ENCODE data around the gene MEF2D. TPM values are rescaled to one million over a fixed set of nuclear protein-coding genes. Genes with fewer than 3 reads are reported as not detected.

Gene MEF2D
- total and polyA plus RNA-seq, 2 donors (not counting 1 experiment from before 2014, with no cell fraction given), result 65.6 to 128 TPM

GRCh38 chr1:156502391-156502893, 1.9 kb upstream of the MEF2D start:
- peak overlapping the region; percentile 93 for H3K4me3 Mint-ChIP-seq
- ATAC-seq (ENCODE audit: low read depth) (no peak), DNase-seq (no peak)
- TF ChIP-seq EZH2 (IDR thresholded peaks at IDR 0.05; ENCODE audit: borderline replicate concordance, insufficient read depth, low read depth, low read length, poor library complexity, severe bottlenecking) (no peak), CTCF (IDR thresholded peaks at IDR 0.05) (no peak)
- peak overlapping the region; percentile 99 for H3K27ac Mint-ChIP-seq
- Histone ChIP-seq H3K9me3 (ENCODE audit: control extremely low read depth in 1 of 3, control insufficient read depth in 2 of 3, insufficient read depth in 1 of 3, low read length in 2 of 3) (peaks cover 0 to 5% (median 0%) of the 10 kb centered on the region in 3 donors), H3K27me3 (replicated peaks in 1 of 4; ENCODE audit: control extremely low read depth in 1 of 4, control insufficient read depth in 3 of 4, insufficient read depth in 4 of 4, low read length in 3 of 4) (no peaks in the 10 kb centered on the region), H3K4me2 (replicated peaks; ENCODE audit: low read depth, low read length, poor library complexity, severe bottlenecking) (peak overlapping the region; percentile 94), H3K36me3 (replicated peaks in 1 of 2; ENCODE audit: control extremely low read depth in 1 of 2, control insufficient read depth in 1 of 2, extremely low read depth in 1 of 2, insufficient read depth in 2 of 2, low read length in 1 of 2) (no peaks in the 10 kb centered on the region), H3K9ac (ENCODE audit: low read length) (peak overlapping the region; percentile 3), H3K27ac (ENCODE audit: low read length in 2 of 2) (peak overlapping the region; percentile 94 to 96), H3K79me2 (ENCODE audit: control insufficient read depth, insufficient read depth, low read length) (peaks cover 52% of the 10 kb centered on the region), H3K4me1 (ENCODE audit: control insufficient read depth in 2 of 2, insufficient read depth in 2 of 2, low read length in 2 of 2) (peaks cover 61 to 68% of the 10 kb centered on the region in 2 donors), H2AFZ (ENCODE audit: insufficient read depth, low read depth, low read length, poor library complexity, severe bottlenecking) (peak overlapping the region; percentile 12), H3K4me3 (ENCODE audit: control extremely low read depth in 1 of 5, extremely low read depth in 1 of 5, insufficient read depth in 1 of 5, low read depth in 2 of 5, low read length in 4 of 5) (no peak overlapping the region), H4K20me1 (ENCODE audit: control insufficient read depth, insufficient read depth, low read length, poor library complexity, severe bottlenecking) (peaks cover 28% of the 10 kb centered on the region)
- intact Hi-C loops (cut with micrococcal nuclease), result loop anchor here (5.0 to 10.0 kb wide), 2 partner anchors 225 to 1178 kb away; partner anchors contain the start of genes ISG20L2, METTL25B and RUSC1
- CTCF ChIA-PET, result interaction anchor here (0.5 to 11.7 kb wide), 10 partner anchors 16 to 122 kb away, joined by 3 to 383 read pairs (median 4); partner anchors contain the start of gene GPATCH4
- H3K9me3 Mint-ChIP-seq (ENCODE audit: insufficient read depth), result no peaks in the 10 kb centered on the region
- no peaks in the 10 kb centered on the region for H3K27me3 Mint-ChIP-seq
- peaks cover 73% of the 10 kb centered on the region for H3K4me1 Mint-ChIP-seq
- 0% methylated on average over 1 of the region's 1 CpG for WGBS (ENCODE audit: insufficient coverage)
- POLR2A ChIA-PET, result interaction anchor here (0.6 to 8.3 kb wide), 5 partner anchors 15 to 230 kb away, joined by 3 to 193 read pairs (median 4); no protein-coding TSS in a partner anchor
